Fibroblast of mammary gland (primary cell): ENCODE data around the gene ROBO2.

ENCODE experiments used
- DNase-seq: peaks from one replicate; pipeline ENCODE4 v3.0.0-alpha.2; 2010; ENCODE audit warnings: low read depth
- H3K4me3 ChIP-seq: 2 replicates; pipeline ENCODE4 v1.5.1; 2011; ENCODE audit warnings: low read depth, mild to moderate bottlenecking, low read length, moderate library complexity; ENCODE audit not compliant: control insufficient read depth
- CTCF ChIP-seq: conservative IDR thresholded peaks from 2 replicates; pipeline ENCODE4 v1.5.1; 2011; ENCODE audit warnings: low read depth, low read length, inconsistent platforms; ENCODE audit not compliant: control insufficient read depth, insufficient read depth

The ROBO2 gene

GRCh38 chr3:77040926-77041722 is 1.2 kb downstream of the ROBO2 start:
- H3K4me3 ChIP-seq = no peak overlapping the region
- no peak for DNase-seq
- no peak for TF ChIP-seq CTCF

- TF ChIP-seq CTCF = no peak
- DNase-seq = no peak
- H3K4me3 ChIP-seq = no peak overlapping the region
Measured at GRCh38 chr3:77041811-77042210, 1.9 kb downstream of the ROBO2 start.

- H3K4me3 ChIP-seq = no peak overlapping the region
- no peak for DNase-seq
- TF ChIP-seq CTCF = no peak
Measured at GRCh38 chr3:77042343-77042742, 2.4 kb downstream of the ROBO2 start.

- TF ChIP-seq CTCF = peak; percentile 8
- H3K4me3 ChIP-seq = no peak overlapping the region
Measured at GRCh38 chr3:77042882-77043281, 3.0 kb downstream of the ROBO2 start.

GRCh38 chr3:77045686-77046085 is 5.8 kb downstream of the ROBO2 start:
- no peak for TF ChIP-seq CTCF

More at GRCh38 chr3:77042882-77043281, 3.0 kb downstream of the ROBO2 start:
- DNase-seq = no peak

GRCh38 chr3:77048186-77048585 is 8.3 kb downstream of the ROBO2 start:
- DNase-seq = no peak

More at GRCh38 chr3:77045686-77046085, 5.8 kb downstream of the ROBO2 start:
- DNase-seq = no peak
- H3K4me3 ChIP-seq = no peak overlapping the region

More at GRCh38 chr3:77048186-77048585, 8.3 kb downstream of the ROBO2 start:
- no peak for TF ChIP-seq CTCF
- no peak overlapping the region for H3K4me3 ChIP-seq
